ENCODE measurements around the gene GPR152.
A peak's percentile ranks its signal among the peaks of the same experiment; 100 is the strongest.
"Not testable (repeated sequence)": the region's sequence is repeated elsewhere in the genome, so short reads cannot be mapped to it uniquely, and the experiment has no call there.

GPR152 gene

DNA sequence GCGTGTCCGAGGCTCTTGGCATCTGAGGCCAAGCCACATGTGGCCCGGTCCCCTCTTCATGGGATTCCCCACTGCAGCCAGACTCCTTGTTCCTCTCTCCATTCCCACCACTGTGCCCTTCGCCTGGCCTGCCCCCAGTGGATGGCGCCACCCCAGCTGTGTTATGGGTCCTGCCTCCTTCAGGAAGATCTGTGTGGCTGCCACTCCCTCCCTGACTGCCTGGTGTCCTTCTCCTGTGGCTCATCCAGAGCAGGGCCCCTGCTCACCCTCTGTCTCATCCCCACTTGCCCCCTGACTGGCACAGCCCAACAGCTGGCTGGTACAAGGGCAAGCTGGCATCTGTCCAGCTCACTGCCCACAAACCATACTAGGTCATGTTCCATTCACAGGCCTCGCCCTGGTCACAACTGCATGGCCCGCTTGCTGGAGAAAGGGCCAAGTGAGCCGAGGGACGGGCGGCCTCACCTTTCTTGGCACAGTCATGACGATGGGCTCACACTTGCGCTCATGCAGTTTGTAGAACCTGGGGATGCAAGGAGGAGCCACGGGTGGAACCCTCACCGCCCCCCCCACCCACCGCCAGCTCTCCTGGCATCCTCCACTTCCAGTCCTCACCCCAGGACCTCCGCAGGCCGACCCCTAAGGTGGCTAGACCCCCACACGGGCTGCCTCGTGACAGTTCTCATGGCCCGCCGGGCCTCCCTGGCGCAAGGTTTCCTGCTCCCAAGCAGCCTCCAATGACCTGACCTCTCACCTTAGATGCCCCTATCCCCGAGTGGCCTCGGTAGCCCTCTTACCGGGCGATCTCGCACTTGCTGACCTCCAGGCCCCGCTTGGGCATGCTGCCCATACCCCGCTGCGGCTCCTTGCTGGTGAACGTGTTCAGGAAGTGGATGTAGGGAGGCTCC lies 13.0 kb downstream of the GPR152 start:
- peak; percentile 92 for DNase-seq (ENCODE audit: low spot score)

DNA sequence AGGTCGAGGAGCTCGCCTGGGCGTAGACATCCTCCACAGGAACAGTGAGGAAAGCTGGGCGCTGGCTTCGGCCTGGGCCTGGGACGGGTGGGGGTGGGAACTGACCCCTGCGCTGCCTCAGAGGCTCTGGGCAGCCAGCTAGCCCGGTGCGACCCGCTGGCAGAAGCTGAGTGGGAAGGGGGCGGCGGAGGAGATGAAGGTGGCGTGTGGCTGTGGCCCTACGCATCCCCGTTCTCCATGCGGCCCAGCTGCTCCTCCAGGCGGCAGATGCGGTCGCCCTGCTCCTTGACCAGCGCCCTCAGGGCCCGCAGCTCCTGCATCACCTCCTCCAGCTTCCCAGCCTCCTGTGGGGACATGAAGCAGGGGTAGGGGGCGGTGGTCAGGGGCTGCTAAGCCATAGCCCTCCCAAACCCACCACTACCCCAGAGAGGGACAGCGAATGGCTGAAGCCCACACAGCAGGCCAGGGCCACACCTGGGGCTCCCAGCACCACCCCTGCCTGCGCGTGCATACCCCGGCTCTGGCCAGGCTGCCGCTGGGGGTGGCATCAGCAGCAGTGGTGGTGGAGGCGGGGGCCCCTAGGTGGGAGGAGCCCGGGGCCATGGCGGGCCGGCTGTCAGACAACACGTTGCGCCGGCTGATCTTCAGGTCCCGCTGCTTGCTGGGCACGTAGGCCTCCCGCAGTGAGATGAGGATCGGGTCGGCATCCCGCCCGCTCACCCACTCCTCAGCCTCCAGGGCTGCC lies 14.2 kb downstream of the GPR152 start:
- no peak for DNase-seq (ENCODE audit: low spot score)

GRCh38 chr11:67437809-67438157 lies 14.7 kb downstream of the GPR152 start:
- no peak for DNase-seq (ENCODE audit: low spot score)

DNA sequence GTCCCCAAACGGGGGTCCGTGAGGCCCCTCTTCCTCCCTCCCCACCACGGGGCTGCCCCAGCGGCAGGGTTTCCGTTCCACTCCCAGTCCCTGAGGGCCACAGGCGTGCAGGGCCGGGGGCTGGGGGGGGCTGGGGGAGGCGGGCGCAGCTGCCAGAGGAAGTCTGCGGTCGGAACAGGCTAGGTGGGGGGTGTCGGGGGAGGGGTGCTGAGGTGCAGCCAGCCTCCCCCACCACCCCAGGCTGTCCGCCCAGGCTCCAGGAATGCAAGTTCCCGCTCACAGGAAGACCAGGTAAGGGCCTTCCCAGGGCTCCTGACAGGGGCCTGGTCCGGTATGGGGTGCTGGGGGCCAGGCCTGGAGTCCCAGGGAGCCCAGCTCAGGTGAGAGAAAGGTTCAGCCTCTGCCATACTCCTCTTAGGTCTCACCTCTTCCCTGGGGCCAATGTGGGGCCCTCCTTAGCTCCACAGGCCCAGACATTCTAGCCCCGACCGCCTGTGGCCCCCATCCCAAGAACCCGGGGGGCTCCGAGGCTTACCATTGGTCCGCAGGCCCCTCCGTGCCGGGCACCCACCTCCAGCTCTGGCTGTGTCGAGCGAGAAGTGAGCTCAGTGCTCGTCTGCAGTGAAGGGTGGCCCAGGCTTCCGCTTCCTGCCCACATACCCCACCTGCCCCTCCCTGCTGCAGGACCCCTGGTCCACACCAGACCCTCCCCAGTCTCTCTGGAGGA lies 15.3 kb downstream of the GPR152 start, which contains the start of gene PTPRCAP:
PTPRCAP (minus strand) TSS at position 601 of the 727 bp plus-strand sequence; CDS start at position 538, 63 bp downstream.
- no peak for DNase-seq (ENCODE audit: low spot score)

- DNase-seq (ENCODE audit: low spot score): peak; percentile 89
Observed at GRCh38 chr11:67436459-67437081, 16.0 kb downstream of the GPR152 start.

DNA sequence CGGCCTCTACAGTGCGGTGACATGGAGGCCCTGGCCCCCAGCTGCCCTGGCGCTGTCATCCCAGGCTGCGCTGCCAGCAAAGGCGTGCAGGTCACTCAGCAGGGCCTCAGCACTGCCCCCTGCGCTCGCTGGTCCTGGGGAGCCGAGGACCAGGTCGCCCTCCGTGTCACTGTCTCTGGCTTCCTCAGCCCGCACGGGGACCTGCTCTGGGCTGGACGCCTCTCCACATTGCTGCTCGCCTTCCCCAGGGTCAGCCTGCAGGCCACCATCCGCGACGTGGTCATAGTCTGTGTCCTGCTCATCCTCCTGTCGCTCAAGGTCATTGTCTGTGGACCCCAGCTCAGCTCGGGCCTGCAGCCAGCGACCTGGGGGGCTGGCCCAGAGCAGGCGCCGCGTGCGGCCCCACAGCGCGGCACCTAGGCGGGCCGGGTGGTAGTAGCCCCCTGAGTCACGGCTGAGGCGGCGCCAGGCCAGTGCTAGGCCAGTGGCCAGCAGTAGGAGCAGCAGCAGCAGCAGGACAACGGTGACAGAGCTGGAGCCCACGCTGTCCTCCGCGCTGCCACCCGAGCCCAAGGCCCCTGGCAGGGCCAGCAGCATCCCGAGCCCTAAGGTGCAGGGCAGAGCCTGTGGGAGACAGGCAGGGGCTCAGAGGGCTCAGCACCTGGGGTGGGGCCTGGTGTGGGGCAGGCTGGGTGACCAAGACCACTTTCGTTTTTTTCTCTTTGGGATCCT lies 16.6 kb downstream of the GPR152 start:
- DNase-seq (ENCODE audit: low spot score): no peak

DNA sequence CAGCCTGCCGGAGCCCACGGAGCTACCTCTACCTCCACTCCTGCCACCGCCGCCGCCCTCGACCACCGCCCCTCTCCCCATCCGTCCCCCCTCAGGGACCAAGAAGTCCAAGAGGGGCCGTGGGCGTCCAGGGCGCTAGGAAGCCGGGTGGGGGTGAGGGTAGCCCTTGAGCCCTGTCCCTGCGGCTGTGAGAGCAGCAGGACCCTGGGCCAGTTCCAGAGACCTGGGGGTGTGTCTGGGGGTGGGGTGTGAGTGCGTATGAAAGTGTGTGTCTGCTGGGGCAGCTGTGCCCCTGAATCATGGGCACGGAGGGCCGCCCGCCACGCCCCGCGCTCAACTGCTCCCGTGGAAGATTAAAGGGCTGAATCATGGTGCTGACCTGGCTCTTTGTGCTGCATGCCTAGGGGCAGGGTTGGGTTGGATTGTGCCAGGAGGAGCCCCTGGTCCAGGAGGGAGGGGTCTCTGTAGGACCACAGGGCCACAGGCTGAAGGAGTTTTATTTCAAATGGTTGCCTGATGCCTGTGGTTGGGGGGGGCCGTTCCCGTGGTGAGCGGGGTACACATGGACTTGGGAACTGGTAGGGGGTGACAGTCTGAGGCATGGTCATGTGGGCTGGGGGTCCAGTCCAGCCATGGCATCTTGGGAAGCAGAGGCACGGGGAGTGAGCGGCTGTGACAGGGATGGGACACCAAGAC lies 17.4 kb downstream of the GPR152 start:
- DNase-seq (ENCODE audit: low spot score): no peak

DNA sequence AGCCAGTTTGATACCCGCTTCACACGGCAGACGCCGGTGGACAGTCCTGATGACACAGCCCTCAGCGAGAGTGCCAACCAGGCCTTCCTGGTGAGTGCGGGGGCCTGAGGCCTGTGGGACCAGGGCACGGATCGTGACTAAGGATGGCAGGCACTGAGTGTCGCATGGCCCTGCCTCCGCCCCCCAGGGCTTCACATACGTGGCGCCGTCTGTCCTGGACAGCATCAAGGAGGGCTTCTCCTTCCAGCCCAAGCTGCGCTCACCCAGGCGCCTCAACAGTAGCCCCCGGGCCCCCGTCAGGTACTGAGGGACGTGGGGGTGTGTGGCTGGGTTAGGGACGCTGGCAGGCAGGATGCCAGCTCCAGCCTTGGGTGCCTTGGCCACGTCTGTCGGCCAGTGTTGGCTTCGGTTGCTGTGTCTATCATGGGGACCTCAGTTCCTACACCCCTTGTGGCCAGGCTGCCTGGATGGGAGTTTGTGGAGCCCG lies 18.1 kb downstream of the GPR152 start:
- DNase-seq (ENCODE audit: low spot score): no peak

DNA sequence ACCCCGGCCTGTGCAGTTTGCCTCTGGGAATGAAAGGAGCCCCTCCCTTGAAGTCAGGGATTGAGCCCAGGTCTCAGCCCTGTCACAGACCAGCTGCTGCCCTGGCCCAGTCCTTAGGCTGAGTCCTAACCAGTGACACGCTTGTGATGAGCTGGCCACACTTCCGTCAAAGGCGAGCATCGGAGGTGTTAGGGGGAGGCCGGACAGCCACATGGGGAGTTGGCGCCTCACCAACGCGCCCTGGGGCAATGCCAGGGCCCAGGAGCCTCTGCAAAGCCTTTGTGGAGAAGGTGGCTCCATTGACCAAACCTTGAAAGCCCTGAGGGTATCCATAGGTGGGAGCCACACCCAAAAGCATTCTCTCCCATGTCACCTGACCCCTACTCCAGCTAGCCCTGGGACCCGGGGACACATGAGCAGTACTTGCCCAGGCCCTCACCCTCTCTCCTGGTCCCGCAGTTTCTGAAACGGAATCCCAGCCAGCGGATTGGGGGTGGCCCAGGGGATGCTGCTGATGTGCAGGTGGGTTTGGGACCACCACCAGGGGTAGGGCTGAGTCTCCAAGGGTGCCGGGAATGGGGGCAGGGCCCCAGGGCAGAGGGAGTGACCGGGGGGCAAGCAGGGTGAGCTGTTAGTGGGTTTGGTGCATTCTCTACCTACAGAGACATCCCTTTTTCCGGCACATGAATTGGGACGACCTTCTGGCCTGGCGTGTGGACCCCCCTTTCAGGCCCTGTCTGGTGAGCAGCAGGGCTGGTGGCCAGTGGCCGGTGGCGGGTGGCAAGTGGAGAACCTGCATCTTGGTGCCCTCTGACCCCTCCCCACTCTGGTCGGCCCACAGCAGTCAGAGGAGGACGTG lies 18.8 kb downstream of the GPR152 start:
- DNase-seq (ENCODE audit: low spot score): no peak

DNA sequence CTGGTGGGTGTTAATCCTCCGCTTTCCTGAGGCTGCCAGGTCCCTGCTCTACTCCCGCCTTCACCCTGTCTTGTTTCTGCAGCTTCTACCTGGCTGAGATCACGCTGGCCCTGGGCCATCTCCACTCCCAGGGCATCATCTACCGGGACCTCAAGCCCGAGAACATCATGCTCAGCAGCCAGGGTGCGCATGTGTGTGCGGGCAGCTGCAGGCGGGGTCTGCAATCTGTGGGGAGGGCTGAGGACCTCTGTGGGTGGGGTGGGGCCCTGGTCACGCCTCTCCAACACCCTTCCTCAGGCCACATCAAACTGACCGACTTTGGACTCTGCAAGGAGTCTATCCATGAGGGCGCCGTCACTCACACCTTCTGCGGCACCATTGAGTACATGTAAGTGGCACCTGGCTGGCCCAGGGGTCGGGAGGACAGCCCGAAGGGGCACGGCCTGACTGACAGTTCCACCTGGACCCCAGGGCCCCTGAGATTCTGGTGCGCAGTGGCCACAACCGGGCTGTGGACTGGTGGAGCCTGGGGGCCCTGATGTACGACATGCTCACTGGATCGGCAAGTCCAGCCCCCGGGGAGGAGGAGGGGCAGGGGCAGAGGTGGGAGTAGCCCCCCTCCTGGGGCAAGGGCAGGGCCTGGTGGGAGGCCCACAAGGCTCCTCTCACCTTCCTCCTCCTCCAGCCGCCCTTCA lies 19.7 kb downstream of the GPR152 start:
- no peak for DNase-seq (ENCODE audit: low spot score)

DNA sequence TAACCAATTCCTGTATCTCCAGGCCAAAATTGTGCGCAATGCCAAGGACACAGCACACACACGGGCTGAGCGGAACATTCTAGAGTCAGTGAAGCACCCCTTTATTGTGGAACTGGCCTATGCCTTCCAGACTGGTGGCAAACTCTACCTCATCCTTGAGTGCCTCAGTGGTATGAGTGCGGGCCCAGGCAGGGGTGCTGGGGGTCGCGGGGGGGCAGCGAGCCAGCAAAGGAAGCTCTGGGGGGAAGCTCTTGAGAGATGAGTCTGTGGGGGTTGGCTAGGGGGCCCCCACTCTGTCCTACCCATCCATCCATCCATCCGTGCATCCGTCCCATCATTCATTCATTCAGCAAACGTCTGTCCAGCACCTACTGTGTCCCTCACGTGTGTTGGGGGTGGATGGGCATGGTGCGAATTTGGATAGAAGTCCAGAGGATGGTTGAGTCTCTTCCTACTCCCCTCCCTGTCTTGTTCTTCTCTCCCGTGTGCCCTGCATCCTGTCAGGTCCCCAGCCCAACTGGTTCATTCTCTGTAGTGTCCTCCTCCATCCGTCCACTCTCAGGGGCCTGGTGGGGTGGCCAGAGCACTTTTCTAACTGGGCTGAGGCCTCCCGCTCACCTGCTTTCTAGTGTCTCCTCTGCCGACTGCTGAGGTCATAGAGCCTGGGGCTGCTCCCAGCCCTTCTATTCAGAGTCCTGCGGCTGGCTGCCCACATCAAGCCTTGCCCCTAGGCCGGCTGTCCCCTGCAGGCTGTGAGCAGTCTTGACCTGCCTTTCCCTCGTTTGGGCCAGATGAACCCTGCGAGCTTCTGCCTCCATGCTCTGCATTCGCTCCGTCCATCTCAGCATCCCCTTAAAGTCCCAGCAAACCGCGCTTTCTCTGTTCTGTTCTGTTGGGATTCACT lies 20.9 kb downstream of the GPR152 start:
- no peak for DNase-seq (ENCODE audit: low spot score)

DNA sequence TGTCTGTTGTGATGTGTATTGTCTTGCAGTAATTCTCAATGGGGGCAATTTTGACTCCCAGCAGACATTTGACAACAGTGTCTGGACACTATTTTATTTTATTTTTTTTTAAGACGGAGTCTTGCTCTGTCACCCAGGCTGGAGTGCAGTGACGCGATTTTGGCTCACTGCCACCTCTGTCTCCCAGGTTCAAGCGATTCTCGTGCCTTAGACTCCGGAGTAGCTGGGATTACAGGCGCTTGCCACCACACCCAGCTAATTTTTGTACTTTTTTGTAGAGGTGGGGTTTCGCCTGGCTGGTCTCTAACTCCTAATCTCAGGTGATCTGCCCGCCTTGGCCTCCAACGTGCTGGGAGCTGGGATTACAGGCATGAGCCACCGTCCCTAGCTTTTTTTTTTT lies 22.8 kb downstream of the GPR152 start:
- no peak for DNase-seq (ENCODE audit: low spot score)

GRCh38 chr11:67429038-67429668 lies 23.4 kb downstream of the GPR152 start:
- DNase-seq (ENCODE audit: low spot score): no peak

GRCh38 chr11:67428052-67429001 lies 24.2 kb downstream of the GPR152 start, which contains the start of gene RPS6KB2:
RPS6KB2 (plus strand) TSS chr11:67428494; CDS start chr11:67428546, 52 bp downstream.
- peak; percentile 100 for DNase-seq (ENCODE audit: low spot score)

- not testable (repeated sequence) for DNase-seq (ENCODE audit: low spot score)
Observed at GRCh38 chr11:67427364-67427859, 25.1 kb downstream of the GPR152 start.
